Heart left ventricle (tissue), 13 donors: ENCODE data around the gene SGK1.

ENCODE experiments used
- CTCF ChIP-seq, 12 donors: fragments of 200-600 bp; sonication (generic) in 4 of 12; IDR thresholded peaks; one replicate each; pipeline versions ENCODE4 v1.5.0 to v1.8.0; 2018 to 2022; ENCODE audit warnings: antibody characterized with exemption in 12 of 12, mild to moderate bottlenecking in 5 of 12
- POLR2A ChIP-seq, 2 donors: fragments of 450-650 bp; IDR thresholded peaks; one replicate each; pipeline ENCODE4 v1.6.1; 2017; ENCODE audit warnings: antibody characterized with exemption in 2 of 2, mild to moderate bottlenecking in 2 of 2, moderate library complexity in 2 of 2
- donor health status: ischemic (EF 13 %, LVEDD 7.1; RV severe dilation, severe dysfunction).
- donor health status: DM: no; HTN: yes; CAD: no.
- donor health status: DM: no; HTN: no; CAD: no.
- donor health status: ischemic (EF 25% LVEDD 6.9; RV normal size, moderate dysfunction).
- donor health status: ischemic (EF 25% LVEDD 5.7; RV mildly dilated, moderate dysfunction).
- donor health status: ischemic (EF 35%, LVEDD 5.7; RV mildly dilated, moderate dysfunction).
- donor health status: nonischemic (EF 11% LVEDD 7.7; RV severe dilation, severe dysfunction).
- donor health status: DM: yes; HTN: yes; CAD: no.
- donor health status: PGD.
- donor health status: ischemic (EF 29% LVEDD 5.4; RV normal size, mild dysfunction).
- donor health status: nonischemic (EF 23%, LVEDD 6.1; RV moderate dilation, normal function).

GRCh38 chr6:134341999-134342567, 24.2 kb upstream of the SGK1 start:
- TF ChIP-seq CTCF (IDR thresholded peaks at IDR 0.05) (no peak), POLR2A (IDR thresholded peaks at IDR 0.05) (no peak)
